PFSK-1 (cell line): Measurements from ENCODE around the gene GNB1.

Experiments used
- POLR2AphosphoS5 ChIP-seq: IDR thresholded peaks from 2 replicates; pipeline ENCODE4 v1.6.1; 2012; ENCODE audit warnings: low read depth, mild to moderate bottlenecking, control low read depth, low read length, moderate library complexity
- REST ChIP-seq, 2 experiments: IDR thresholded peaks; 2 replicates each; pipeline versions ENCODE4 v1.6.1 to v1.8.0; 2011 to 2012; ENCODE audit warnings: low read depth in 2 of 2, low read length in 2 of 2, control low read depth in 1 of 2, inconsistent platforms in 1 of 2, mild to moderate bottlenecking in 1 of 2, moderate library complexity in 1 of 2; ENCODE audit not compliant: insufficient read depth in 1 of 2
- TAF1 ChIP-seq: IDR thresholded peaks from 2 replicates; pipeline ENCODE4 v1.6.1; 2012; ENCODE audit warnings: low read length, control low read depth, borderline replicate concordance; ENCODE audit not compliant: insufficient read depth

- TF ChIP-seq POLR2AphosphoS5 (no peak), REST (IDR thresholded peaks at IDR 0.05; ENCODE audit: insufficient read depth in 1 of 2, low read depth in 2 of 2, low read length in 2 of 2) (no peak), TAF1 (no peak)
These were observed 135.5 kb downstream of the GNB1 start for GRCh38 chr1:1755426-1755825.
